GM23248 (cell line): Measurements from ENCODE around the gene NOXO1.

Experiments
- EZH2 ChIP-seq: fragments of 200-600 bp; sonication (generic); IDR thresholded peaks from 2 replicates; pipeline ENCODE4 v1.6.1; 2018; ENCODE audit warnings: antibody characterized with exemption, mild to moderate bottlenecking; ENCODE audit not compliant: insufficient read depth, poor library complexity, severe bottlenecking
- EZH2phosphoT487 ChIP-seq: fragments of 200-600 bp; sonication (generic); IDR thresholded peaks from 2 replicates; pipeline ENCODE4 v1.6.1; 2018; ENCODE audit warnings: antibody characterized with exemption, moderate library complexity, mild to moderate bottlenecking, low read depth; ENCODE audit not compliant: insufficient read depth

GRCh38 chr16:2004795-2005517 is 23.7 kb upstream of the NOXO1 start:
- TF ChIP-seq EZH2phosphoT487 (no peak), EZH2 (no peak)
